ENCODE measurements around the gene CBFB.
"Not testable (repeated sequence)": the region's sequence is repeated elsewhere in the genome, so short reads cannot be mapped to it uniquely, and the experiment has no call there.

CBFB gene

GRCh38 chr16:67017421-67017750 lies 11.6 kb upstream of the CBFB start:
- no peak for FAIRE-seq

- peak; percentile 86 for FAIRE-seq
These were observed 11.0 kb upstream of the CBFB start for GRCh38 chr16:67017810-67018488.

DNA sequence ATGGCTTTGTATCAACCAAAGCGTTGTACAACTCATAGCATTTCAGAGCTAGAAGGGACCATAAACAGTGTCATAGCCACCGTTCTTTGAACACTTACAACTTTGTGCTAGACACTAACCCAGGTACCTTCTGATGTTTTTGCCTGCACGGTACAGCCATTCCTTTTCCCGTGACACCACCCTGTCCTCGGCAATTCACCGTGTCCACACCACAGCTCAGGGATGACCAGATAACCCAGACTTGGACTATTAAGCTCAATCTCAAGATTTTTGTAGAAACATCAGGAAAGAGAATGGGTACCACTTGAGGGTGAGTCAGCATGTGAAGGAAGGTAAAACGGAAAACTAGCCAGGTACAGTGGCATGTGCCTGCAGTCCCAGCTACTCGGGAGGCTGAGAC lies 9.8 kb upstream of the CBFB start:
- no peak for FAIRE-seq

- FAIRE-seq = no peak
These were observed 7.6 kb upstream of the CBFB start for GRCh38 chr16:67021321-67021720.

DNA sequence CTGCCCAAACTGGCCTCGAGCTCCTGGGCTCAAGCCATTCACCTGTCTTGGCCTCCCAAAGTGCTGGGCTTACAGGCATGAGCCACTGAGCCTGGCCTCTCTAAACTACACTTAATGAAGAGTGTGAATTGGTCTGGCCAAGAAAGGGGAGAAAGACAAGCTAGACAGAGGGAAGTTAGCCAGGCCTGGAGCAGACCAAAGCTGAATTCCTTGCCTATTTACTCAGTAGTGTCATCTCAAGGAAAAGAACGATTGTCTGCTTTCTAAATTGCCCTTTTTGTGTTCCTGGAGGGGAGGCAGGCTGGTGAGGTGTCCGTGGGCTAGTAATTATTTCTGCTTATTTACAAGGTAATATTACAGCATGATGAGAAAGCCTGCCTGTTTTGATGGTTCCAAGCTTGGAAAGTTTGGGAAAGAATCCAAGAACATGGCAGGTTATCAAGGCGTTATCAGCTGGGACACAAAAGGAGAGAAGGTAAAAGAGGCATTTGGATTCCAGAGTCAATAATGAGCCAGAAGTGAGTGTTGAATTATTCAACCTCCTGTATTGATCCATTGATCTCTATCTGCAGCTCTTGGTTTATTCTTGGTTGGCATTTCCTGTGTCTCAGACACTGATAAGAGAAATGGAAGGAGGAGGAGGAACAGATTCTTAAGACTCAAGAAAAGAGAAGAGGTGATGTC lies 6.3 kb upstream of the CBFB start:
- FAIRE-seq = no peak

GRCh38 chr16:67023689-67024088 lies 5.3 kb upstream of the CBFB start:
- no peak for FAIRE-seq

DNA sequence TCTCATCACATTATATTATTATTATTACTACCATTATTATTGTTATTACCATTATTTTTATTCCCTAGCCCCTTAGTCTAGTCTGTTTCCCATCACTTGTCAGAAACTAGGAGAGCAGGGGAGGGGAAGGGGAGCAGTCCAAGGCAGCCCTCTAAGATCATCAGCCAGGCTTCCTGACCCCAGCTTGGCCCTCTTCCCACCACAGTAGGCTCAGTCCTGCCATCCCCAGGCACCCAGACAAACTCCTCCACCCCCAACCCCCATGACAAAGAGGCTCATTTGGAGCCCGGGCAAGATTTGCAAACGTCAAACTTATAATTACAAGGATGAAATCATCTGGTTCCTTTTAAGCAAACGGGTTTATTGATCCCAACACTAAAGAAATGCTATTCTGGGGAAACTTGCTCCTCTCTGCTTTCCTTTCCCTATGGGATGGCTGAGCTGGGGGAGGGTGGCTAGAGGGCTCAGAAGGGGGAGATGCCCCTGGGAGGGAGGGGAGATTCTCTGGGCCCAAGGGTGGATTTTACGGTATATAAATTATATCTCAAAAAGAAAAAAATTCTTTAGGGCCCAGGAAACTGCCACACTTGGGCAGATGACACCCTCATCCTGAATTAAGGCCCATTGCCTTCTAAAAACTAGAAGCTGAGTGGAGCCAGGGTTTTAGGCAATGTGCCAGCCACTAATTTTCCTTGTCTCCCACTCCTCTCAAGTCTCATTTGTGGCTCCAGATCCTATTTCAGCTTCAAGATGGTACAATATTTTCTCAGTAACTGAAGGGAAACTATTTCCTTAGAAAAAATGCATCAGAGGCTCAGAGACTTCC lies 4.4 kb upstream of the CBFB start:
- no peak for FAIRE-seq

DNA sequence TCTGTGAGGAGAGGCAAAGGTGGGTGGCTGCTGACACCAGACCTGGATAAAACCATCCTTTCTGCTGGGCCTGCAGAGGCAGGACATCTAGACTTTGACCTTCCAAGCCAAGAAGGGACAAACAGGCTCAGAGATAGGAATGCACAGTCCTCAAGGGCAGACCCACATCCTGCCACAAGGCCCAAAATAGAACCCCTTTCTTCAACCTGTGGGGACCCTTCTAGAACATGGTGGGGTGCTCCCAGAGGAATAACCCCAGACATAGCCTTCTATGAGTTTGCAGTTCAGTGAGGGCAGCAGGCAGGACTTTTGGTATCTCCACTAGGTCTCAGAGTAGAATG lies 3.8 kb upstream of the CBFB start:
- FAIRE-seq = no peak

GRCh38 chr16:67026570-67026969 lies 2.4 kb upstream of the CBFB start:
- no peak for FAIRE-seq

- no peak for FAIRE-seq
These were observed 1.9 kb upstream of the CBFB start for GRCh38 chr16:67027046-67027445.

GRCh38 chr16:67028167-67028695 lies 718 bp upstream of the CBFB start:
- FAIRE-seq = no peak

DNA sequence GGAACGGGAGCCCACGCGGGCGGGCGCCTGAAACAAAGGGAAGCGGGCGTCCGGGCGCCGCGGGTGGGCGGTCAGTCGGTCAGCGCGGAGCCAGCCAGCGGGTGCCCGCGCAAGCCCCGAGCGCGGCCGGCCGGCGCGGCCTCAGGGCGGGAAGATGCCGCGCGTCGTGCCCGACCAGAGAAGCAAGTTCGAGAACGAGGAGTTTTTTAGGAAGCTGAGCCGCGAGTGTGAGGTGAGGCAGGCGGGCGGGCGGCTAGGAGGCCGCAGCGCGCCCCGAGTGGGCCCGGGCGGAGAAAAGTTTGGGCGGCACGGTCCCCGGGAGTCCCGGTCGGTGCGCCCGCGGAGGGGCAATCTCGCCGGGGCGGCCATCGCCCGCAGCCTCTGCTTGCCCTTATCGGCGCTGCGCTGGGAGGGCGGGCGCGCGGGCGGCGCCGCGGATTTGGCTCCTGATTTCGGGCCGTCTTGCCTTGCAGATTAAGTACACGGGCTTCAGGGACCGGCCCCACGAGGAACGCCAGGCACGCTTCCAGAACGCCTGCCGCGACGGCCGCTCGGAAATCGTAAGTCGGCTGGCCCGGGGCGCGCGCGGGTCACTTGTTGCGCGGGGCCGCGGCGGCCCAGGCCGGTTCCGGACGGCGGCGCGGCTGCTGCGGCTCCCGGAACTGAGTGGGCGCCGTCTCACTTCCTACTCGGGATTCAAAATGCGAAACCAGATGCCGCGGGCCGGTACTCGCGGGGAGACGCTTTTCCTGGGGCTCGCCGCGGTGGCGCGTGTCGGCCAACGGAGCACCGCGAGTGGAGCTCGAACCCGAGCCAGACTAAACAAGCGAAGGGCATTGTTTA lies 526 bp downstream of the CBFB start:
- FAIRE-seq = no peak

GRCh38 chr16:67030221-67030962 lies 1.4 kb downstream of the CBFB start:
- no peak for FAIRE-seq

GRCh38 chr16:67034487-67034886 lies 5.5 kb downstream of the CBFB start:
- FAIRE-seq = no peak

GRCh38 chr16:67035364-67035763 lies 6.4 kb downstream of the CBFB start:
- no peak for FAIRE-seq

DNA sequence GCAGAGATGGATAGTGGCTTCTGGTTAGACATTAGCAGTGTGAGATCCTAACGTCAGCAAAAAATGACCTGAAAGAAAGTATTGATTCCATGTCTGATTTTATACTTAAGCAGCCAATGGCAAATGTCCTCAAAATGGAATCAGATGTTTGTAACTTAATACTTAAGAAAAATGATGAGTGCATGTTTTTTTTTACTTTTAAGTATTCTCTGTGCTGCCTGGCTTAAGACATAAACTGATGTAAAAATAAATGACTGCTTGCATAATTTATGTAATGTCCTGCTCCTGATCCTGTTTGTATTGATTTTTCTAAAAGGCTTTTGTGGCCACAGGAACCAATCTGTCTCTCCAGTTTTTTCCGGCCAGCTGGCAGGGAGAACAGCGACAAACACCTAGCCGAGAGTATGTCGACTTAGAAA lies 7.4 kb downstream of the CBFB start:
- FAIRE-seq = peak; percentile 92

DNA sequence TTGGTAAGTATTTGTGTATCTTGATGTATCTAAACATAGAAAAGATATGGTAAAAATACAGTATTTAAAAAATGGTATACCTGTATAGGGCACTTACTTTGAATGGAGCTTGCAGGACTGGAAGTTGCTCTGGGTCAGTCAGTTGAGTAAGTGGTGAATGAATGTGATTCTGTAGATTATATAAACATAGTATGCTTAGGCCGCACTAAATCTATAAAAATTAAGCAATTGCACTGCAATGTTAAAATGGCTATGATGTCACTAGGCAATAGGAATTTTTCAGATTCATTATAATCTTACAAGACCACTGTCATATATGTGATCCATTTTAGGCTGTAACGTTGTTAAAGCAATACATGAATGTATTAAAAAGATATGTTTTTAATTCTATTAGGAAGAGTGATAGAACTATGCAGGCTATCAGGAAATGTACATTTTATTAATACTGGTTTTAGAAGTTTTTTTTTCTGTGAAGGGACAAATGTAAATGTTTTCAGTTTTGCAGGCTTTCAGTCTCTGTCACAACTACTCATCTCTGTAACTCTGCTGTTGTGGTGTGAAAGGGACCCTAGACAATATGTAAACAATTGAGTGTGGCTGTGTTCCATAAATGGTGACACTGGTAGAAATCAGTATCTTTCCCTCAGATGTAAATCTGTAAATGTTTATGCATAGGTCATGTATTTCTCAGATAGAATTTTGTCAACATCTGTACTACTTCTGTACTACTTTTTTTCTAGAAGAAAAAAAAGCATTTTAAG lies 10.5 kb downstream of the CBFB start:
- no peak for FAIRE-seq

GRCh38 chr16:67040166-67040565 lies 11.2 kb downstream of the CBFB start:
- no peak for FAIRE-seq

- FAIRE-seq = no peak
These were observed 12.0 kb downstream of the CBFB start for GRCh38 chr16:67040906-67041305.

DNA sequence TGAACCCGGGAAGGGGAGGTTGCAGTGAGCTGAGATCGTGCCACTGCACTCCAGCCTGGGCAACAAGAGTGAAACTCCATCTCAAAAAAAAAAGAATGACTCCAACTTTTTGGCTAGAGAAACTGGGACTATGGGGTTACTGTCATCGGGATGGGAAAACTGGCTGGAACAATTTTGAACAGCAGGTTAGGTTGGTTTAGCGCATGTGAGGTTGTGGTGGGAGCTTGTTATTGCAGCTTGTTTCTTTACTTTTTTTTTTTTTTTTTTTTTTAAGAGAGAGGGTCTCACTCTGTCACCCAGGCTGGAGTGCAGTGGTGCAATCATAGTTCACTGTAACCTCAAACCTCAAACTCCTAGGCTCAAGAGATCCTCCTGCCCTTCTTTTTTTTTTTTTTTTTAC lies 12.6 kb downstream of the CBFB start:
- FAIRE-seq = not testable (repeated sequence)

DNA sequence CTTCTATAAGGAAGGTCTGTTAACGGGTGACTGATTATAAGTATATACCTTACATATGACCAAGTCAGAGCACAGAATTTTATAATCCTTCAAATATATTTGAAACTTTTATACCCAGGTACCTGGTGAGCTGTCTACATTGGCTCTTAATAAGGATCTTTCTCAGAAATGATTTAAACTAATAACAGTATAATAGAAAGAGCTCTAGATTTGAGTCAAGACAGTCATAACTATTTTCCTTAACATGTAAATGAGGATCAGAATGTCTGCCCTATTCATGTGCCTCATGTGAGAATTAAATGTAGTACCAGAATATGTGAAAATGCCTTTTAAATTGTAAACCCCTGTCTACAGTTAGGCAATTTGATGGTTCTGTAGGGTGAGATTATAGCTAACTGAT lies 14.5 kb downstream of the CBFB start:
- no peak for FAIRE-seq

Data from islet of Langerhans (tissue), 1 donor.